Keratinocyte (primary cell): ENCODE measurements around the gene MTMR10. TPM values are rescaled to one million over a fixed set of nuclear protein-coding genes. Genes with fewer than 3 reads are reported as not detected.

Experiments
- DNase-seq: peaks from one replicate; pipeline ENCODE4 v3.0.0-alpha.2; 2011; ENCODE audit warnings: low read depth, missing footprints, low spot score
- FAIRE-seq: peaks from 2 replicates; lab custom pipeline; 2011; peaks lifted over from hg19 to GRCh38; lab: Jason Lieb, UNC
- H2AFZ ChIP-seq: 2 replicates; pipeline ENCODE4 v1.6.0; 2012; ENCODE audit warnings: low read length, control low read depth, inconsistent platforms; ENCODE audit not compliant: control insufficient read depth
- H3K27ac ChIP-seq: 2 replicates; pipeline ENCODE4 v1.5.1; 2011; ENCODE audit warnings: low read length; ENCODE audit not compliant: control insufficient read depth, insufficient read depth
- H3K27me3 ChIP-seq: 3 replicates; pipeline ENCODE4 v1.6.0; 2011; ENCODE audit warnings: low read length; ENCODE audit not compliant: control insufficient read depth, insufficient read depth; ENCODE audit errors: extremely low read depth
- H3K36me3 ChIP-seq, 2 experiments: 2 replicates in 1 of 2; 3 replicates in 1 of 2; pipeline ENCODE4 v1.5.1; 2011; ENCODE audit warnings: low read length in 2 of 2, mild to moderate bottlenecking in 1 of 2; ENCODE audit not compliant: control insufficient read depth in 2 of 2, insufficient read depth in 2 of 2; ENCODE audit errors: extremely low read depth in 1 of 2
- H3K4me1 ChIP-seq: 3 replicates; pipeline ENCODE4 v1.5.1; 2011; ENCODE audit warnings: low read length; ENCODE audit not compliant: control insufficient read depth, insufficient read depth; ENCODE audit errors: extremely low read depth
- H3K4me2 ChIP-seq: 3 replicates; pipeline ENCODE4 v1.6.0; 2011; ENCODE audit warnings: low read depth, low read length; ENCODE audit not compliant: control insufficient read depth, insufficient read depth; ENCODE audit errors: extremely low read depth
- H3K4me3 ChIP-seq, 3 experiments: fragments of 200-600 bp in 1 of 3; sonication (generic) in 1 of 3; 2 replicates in 2 of 3; 3 replicates in 1 of 3; pipeline ENCODE4 v1.5.1; 2011 to 2016; ENCODE audit warnings: low read length in 3 of 3, mild to moderate bottlenecking in 3 of 3, control low read depth in 2 of 3, inconsistent platforms in 1 of 3, low read depth in 1 of 3, mixed read lengths in 1 of 3, mixed run types in 1 of 3, moderate library complexity in 1 of 3; ENCODE audit not compliant: control insufficient read depth in 2 of 3, insufficient read depth in 2 of 3; ENCODE audit errors: extremely low read depth in 1 of 3
- H3K79me2 ChIP-seq: 2 replicates; pipeline ENCODE4 v1.6.0; 2012; ENCODE audit warnings: low read length; ENCODE audit not compliant: control insufficient read depth, insufficient read depth
- H3K9ac ChIP-seq: 3 replicates; pipeline ENCODE4 v1.6.0; 2011; ENCODE audit warnings: low read length; ENCODE audit not compliant: control insufficient read depth, insufficient read depth; ENCODE audit errors: extremely low read depth
- H3K9me1 ChIP-seq: 3 replicates; pipeline ENCODE4 v1.6.0; 2011; ENCODE audit warnings: low read length; ENCODE audit not compliant: control insufficient read depth, insufficient read depth; ENCODE audit errors: extremely low read depth
- H3K9me3 ChIP-seq: 2 replicates; pipeline ENCODE4 v1.5.1; 2012; ENCODE audit warnings: low read depth, low read length; ENCODE audit not compliant: control insufficient read depth
- H4K20me1 ChIP-seq: 3 replicates; pipeline ENCODE4 v1.6.0; 2011; ENCODE audit warnings: low read length; ENCODE audit not compliant: control insufficient read depth, insufficient read depth; ENCODE audit errors: extremely low read depth
- EZH2 ChIP-seq: IDR thresholded peaks from one replicate; pipeline ENCODE4 v1.6.1; 2012; ENCODE audit warnings: inconsistent platforms, mild to moderate bottlenecking, low read length, moderate library complexity
- dilution Hi-C: fragments of 300-500 bp; cut with MboI; formaldehyde crosslinking; loops from one replicate; pipeline ENCODE4 v1.7.0; 2020; ENCODE audit warnings: low sequenced_read_pairs; ENCODE audit not compliant: extremely low pct_ligation_motif_present
- polyA plus RNA-seq, 5 experiments: library from polyadenylated mRNA; depleted of rRNA in 3 of 5; stranded (reverse) in 3 of 5; stranded (forward) in 1 of 5; unstranded in 1 of 5; fragments of >200 nt; gene quantifications; 1 replicate in 1 of 5; 2 replicates in 3 of 5; 3 replicates in 1 of 5; pipeline versions ENCODE4 v1.2.1 to v1.2.3, GENCODE V29; 2011 to 2012; ENCODE audit warnings: missing spikeins in 2 of 5, low read depth in 1 of 5, low replicate concordance in 1 of 5
- TF ChIP-seq, protein P1 (sequence below), 3 experiments: IDR thresholded peaks in 1 of 3; conservative IDR thresholded peaks in 1 of 3; optimal IDR thresholded peaks in 1 of 3; 2 replicates in 2 of 3; 3 replicates in 1 of 3; pipeline versions ENCODE3 to v1.5.1; 2011; ENCODE audit warnings: low read length in 3 of 3, mild to moderate bottlenecking in 3 of 3, moderate library complexity in 2 of 3, control low read depth in 1 of 3, inconsistent platforms in 1 of 3; ENCODE audit not compliant: insufficient read depth in 2 of 3; ENCODE audit errors: extremely low read depth in 1 of 3

MTMR10 gene
- polyA plus RNA-seq, 1 donor (not counting 4 experiments of a cell fraction or from before 2014, with no cell fraction given), result 15.5 TPM

DNA sequence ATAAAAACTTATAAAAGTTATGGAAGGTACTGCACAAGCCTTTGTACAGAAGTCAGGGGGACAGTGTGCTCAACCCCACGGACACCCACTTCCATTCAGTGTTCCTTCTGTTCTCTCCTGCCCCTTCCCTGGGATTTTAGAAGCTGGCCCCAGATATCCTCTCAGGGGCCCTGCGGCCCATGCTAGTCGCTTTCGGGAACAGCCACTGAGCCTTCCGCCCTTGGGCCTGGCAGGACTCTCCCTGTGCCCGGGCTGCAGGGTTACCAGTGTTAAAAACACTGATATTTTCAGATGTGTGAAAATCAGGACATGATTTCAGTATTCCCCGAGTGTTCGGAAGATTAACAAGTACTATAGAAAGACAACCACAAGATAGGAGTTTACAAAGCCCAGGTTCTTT, 65.3 kb downstream of the MTMR10 start:
- TF ChIP-seq, protein P1, sequence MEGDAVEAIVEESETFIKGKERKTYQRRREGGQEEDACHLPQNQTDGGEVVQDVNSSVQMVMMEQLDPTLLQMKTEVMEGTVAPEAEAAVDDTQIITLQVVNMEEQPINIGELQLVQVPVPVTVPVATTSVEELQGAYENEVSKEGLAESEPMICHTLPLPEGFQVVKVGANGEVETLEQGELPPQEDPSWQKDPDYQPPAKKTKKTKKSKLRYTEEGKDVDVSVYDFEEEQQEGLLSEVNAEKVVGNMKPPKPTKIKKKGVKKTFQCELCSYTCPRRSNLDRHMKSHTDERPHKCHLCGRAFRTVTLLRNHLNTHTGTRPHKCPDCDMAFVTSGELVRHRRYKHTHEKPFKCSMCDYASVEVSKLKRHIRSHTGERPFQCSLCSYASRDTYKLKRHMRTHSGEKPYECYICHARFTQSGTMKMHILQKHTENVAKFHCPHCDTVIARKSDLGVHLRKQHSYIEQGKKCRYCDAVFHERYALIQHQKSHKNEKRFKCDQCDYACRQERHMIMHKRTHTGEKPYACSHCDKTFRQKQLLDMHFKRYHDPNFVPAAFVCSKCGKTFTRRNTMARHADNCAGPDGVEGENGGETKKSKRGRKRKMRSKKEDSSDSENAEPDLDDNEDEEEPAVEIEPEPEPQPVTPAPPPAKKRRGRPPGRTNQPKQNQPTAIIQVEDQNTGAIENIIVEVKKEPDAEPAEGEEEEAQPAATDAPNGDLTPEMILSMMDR (optimal IDR thresholded peaks at IDR 0.05 in 1 of 3, IDR thresholded peaks at IDR 0.05 in 1 of 3, conservative IDR thresholded peaks at IDR 0.05 in 1 of 3; ENCODE audit: extremely low read depth in 1 of 3, insufficient read depth in 2 of 3, low read length in 3 of 3), result no peak
- TF ChIP-seq EZH2, result no peak
- Histone ChIP-seq H3K4me2 (no peak overlapping the region), H3K9me3 (no peaks in the 10 kb centered on the region), H3K36me3 (peaks cover 34 to 47% of the 10 kb centered on the region in 2 experiments), H3K79me2 (no peaks in the 10 kb centered on the region), H4K20me1 (no peaks in the 10 kb centered on the region), H3K9me1 (no peaks in the 10 kb centered on the region), H3K4me1 (no peaks in the 10 kb centered on the region), H2AFZ (no peak overlapping the region), H3K27ac (no peak overlapping the region), H3K9ac (no peak overlapping the region), H3K27me3 (no peaks in the 10 kb centered on the region), H3K4me3 (no peak overlapping the region)
- DNase-seq, result no peak
- dilution Hi-C loops, result no loop called here
- FAIRE-seq, result no peak

DNA sequence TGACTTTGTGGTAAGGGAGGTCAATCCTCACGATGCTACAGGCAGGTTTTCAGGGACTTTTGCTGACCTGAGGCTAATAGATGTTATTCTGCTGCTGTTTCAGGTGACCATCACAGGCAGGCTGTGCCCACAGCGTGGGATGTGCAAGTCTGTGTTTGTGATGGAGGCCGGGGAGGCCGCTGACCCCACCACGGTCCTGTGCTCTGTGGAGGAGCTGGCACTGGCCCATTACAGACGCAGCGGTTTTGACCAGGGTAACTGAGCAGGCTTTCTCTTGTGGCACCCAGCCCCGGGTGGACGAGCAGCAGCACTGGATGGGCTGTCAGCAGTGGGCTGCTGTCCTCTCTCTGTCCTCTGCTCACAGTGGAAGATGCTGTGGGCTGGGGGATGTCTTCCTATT, 65.7 kb downstream of the MTMR10 start:
- Histone ChIP-seq H3K4me1 (no peaks in the 10 kb centered on the region), H3K27ac (no peak overlapping the region), H4K20me1 (no peaks in the 10 kb centered on the region), H3K36me3 (peaks cover 33 to 50% of the 10 kb centered on the region in 2 experiments), H3K79me2 (no peaks in the 10 kb centered on the region), H3K4me2 (no peak overlapping the region), H2AFZ (no peak overlapping the region), H3K9ac (no peak overlapping the region), H3K4me3 (no peak overlapping the region), H3K9me3 (no peaks in the 10 kb centered on the region), H3K27me3 (no peaks in the 10 kb centered on the region), H3K9me1 (no peaks in the 10 kb centered on the region)
- dilution Hi-C loops, result no loop called here
- TF ChIP-seq, protein P1 (optimal IDR thresholded peaks at IDR 0.05 in 1 of 3, IDR thresholded peaks at IDR 0.05 in 1 of 3, conservative IDR thresholded peaks at IDR 0.05 in 1 of 3; ENCODE audit: extremely low read depth in 1 of 3, insufficient read depth in 2 of 3, low read length in 3 of 3), result no peak
- no peak for TF ChIP-seq EZH2
- no peak for FAIRE-seq
- no peak for DNase-seq
